Measurements from ENCODE around the gene GNPAT. TPM values are rescaled to one million over a fixed set of nuclear protein-coding genes. Genes with fewer than 3 reads are reported as not detected.

GNPAT gene
- total and polyA plus RNA-seq, 2 donors: 34.1 to 57.0 TPM

DNA sequence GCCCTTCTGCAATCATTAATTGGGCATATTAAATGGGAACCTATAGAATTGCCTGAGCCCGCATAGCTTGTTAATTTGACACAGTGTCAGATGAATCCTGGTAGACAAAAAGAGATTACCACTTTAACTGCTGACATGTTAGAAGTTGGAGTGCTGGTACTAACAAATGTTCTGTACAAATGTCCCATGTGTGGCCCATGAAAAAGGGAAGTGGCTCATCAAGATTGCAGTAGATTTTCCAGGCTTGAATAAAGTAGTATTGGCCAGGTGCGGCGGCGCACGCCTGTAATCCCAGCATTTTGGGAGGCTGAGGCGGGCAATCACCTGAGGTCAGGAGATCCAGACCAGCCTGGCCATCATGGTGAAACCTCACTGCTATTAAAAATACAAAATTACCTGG, 45.6 kb downstream of the GNPAT start:
- H3K4me3 ChIP-seq (ENCODE audit: low read depth, low read length): no peak overlapping the region
- no peak for DNase-seq (ENCODE audit: extremely low spot score)
- H3K27ac ChIP-seq (ENCODE audit: low read depth): no peak overlapping the region
- no peaks in the 10 kb centered on the region for H3K4me1 ChIP-seq (ENCODE audit: insufficient read depth)
- WGBS: 96% methylated on average over 6 of the region's 6 CpGs
- H3K36me3 ChIP-seq (ENCODE audit: insufficient read depth): no peaks in the 10 kb centered on the region

DNA sequence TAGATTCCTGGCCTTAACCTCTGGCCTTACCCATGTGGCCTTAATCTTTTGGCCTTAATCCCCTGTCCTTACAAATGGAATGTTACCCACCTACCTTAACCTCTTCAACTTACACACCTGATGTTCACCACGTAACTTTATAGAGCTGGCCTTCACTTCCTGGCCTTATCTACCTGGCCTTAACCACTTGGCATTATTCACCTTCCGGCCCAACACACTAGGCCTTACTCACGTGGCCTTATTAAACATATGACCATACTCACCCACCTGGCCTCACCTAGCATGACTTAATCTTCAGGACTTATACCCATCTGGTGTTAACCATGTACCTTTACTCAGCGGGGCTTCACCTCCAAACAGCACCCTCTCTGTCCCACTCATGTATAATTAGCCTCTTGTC, 54.9 kb downstream of the GNPAT start:
- H3K36me3 ChIP-seq (ENCODE audit: insufficient read depth): no peaks in the 10 kb centered on the region
- H3K4me3 ChIP-seq (ENCODE audit: low read depth, low read length): no peak overlapping the region
- no peak for DNase-seq (ENCODE audit: extremely low spot score)
- WGBS: 94% methylated on average over 4 of the region's 4 CpGs
- no peak overlapping the region for H3K27ac ChIP-seq (ENCODE audit: low read depth)
- no peaks in the 10 kb centered on the region for H3K4me1 ChIP-seq (ENCODE audit: insufficient read depth)

DNA sequence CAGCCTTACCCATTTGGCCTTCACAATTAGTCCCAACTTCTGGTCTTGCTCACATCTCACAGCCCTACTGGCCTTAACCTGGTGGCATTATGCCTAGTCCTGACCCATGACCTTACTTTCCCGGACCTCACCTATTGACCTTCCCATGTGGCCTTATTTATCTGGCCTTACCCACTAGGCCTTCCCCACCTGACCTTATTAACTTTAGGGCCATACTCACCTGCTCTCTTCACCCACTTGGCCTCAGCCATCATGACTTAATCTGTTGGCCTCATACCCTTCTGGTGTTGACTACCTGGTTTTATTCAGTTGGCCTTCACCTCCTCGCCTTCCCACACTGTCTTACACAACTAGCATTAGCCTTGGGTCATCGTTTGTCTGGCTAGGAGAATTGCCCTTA, 61.0 kb downstream of the GNPAT start:
- Histone ChIP-seq H3K4me3 (ENCODE audit: low read depth, low read length) (no peak overlapping the region), H3K27ac (ENCODE audit: low read depth) (no peak overlapping the region), H3K36me3 (ENCODE audit: insufficient read depth) (no peaks in the 10 kb centered on the region), H3K4me1 (ENCODE audit: insufficient read depth) (no peaks in the 10 kb centered on the region)
- 92% methylated on average over 3 of the region's 3 CpGs for WGBS
- no peak for DNase-seq (ENCODE audit: extremely low spot score)

DNA sequence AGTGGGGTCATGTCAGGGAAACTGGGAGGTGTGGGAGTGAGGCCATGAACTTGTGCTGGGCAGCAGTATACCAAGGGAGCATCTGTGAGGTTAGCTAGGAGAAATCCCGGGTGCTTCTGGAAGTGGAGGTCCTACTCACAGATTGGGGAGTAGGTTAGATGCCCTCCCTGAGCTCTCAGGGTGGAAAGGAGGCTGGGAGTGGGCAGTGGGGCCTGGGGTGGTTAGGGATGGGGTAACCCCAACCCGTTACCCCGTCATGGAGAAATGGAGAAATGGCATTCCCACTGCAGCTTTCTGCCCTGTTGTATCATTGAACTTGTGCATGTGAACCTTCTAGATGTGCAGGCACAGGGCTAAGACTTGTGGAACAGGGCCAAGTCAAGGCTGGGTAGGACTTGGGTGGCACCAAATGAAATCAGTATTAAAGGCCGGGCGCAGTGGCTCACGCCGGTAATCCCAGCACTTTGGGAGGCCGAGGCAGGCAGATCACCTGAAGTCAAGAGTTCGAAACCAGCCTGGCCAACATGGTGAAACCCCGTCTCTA, 69.5 kb downstream of the GNPAT start:
- 93% methylated on average over 10 of the region's 10 CpGs for WGBS
- Histone ChIP-seq H3K4me3 (ENCODE audit: low read depth, low read length) (no peak overlapping the region), H3K4me1 (ENCODE audit: insufficient read depth) (no peaks in the 10 kb centered on the region), H3K27ac (ENCODE audit: low read depth) (no peak overlapping the region), H3K36me3 (ENCODE audit: insufficient read depth) (no peaks in the 10 kb centered on the region)
- DNase-seq (ENCODE audit: extremely low spot score): no peak

DNA sequence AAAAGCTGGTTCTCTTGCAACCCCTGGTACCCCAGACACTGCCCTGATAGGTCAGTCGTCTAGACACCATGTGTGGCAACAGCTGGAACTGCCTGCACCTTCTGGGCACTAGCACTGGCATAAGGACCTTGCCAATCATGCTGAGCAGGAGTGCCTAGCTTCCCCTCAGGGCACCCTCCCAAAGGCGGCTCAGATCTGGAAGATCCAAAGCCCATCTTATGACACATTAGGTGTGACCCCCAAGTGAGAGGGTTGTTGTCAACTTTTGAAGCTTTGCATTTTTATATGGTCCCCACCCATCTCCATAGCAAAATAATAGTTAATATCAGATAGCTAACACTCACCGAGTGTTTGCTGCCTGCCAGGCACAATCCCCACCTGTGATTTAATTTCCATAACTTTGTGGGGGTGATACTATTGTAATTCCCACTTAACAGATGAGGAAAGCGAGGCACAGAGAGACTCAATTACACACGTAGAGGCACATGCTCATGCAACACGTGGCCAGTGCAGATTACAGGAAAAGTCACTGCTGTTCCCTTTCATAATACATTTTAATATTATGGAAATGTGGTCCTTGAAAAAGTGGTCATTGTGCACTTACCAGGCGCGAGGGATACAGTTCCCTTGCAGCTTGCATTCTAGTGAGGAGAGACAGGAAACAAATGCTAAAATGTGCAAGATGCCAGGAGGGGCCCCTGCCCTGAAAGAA, 70.9 kb downstream of the GNPAT start:
- Histone ChIP-seq H3K36me3 (ENCODE audit: insufficient read depth) (no peaks in the 10 kb centered on the region), H3K4me3 (ENCODE audit: low read depth, low read length) (no peak overlapping the region), H3K4me1 (ENCODE audit: insufficient read depth) (no peaks in the 10 kb centered on the region), H3K27ac (ENCODE audit: low read depth) (no peak overlapping the region)
- no peak for DNase-seq (ENCODE audit: extremely low spot score)
- WGBS: 73% methylated on average over 8 of the region's 8 CpGs

DNA sequence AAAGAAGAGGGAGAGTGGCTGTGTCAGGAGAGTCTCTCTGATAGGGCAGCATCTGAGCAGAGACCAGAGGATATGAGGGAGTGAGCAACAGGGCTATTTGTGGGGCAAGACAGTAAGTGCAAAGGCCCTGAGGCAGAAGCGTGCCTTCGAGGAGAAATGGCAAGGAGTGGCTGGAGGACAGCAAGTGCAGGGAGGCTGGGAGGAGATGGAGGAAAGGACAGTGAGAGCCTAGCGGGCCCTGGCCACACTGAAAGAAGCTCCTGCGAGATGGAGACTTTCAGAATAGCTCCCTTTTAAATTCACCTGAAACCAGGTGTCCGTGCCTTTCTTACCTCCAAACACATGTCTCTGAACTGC, 71.4 kb downstream of the GNPAT start:
- 87% methylated on average over 5 of the region's 5 CpGs for WGBS
- DNase-seq (ENCODE audit: extremely low spot score): no peak

DNA sequence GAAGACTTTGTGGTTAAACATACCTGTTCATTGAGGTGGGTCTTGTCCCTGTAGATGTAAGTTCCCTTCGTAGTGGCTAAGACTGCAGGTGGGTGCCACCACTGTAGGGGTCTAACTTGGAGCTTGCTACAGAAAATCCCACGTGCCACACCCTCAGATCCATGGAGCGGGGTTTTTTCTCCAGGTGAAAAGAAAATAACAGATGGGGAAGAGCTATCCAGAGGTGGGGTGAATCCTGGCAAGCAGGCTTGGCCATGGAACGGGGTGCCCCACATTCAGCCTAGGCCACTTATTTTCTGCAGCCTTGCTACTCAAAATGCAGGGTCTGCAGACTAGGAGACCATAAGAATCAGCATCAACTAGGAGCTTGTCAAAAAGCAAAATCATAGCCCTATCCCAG, 72.6 kb downstream of the GNPAT start:
- Histone ChIP-seq H3K27ac (ENCODE audit: low read depth) (no peak overlapping the region), H3K4me1 (ENCODE audit: insufficient read depth) (no peaks in the 10 kb centered on the region), H3K4me3 (ENCODE audit: low read depth, low read length) (no peak overlapping the region), H3K36me3 (ENCODE audit: insufficient read depth) (no peaks in the 10 kb centered on the region)
- DNase-seq (ENCODE audit: extremely low spot score): no peak
- 74% methylated on average over 4 of the region's 4 CpGs for WGBS

More for the DNA sequence above, 71.4 kb downstream of the GNPAT start:
- Histone ChIP-seq H3K27ac (ENCODE audit: low read depth) (no peak overlapping the region), H3K4me1 (ENCODE audit: insufficient read depth) (no peaks in the 10 kb centered on the region), H3K4me3 (ENCODE audit: low read depth, low read length) (no peak overlapping the region), H3K36me3 (ENCODE audit: insufficient read depth) (no peaks in the 10 kb centered on the region)

DNA sequence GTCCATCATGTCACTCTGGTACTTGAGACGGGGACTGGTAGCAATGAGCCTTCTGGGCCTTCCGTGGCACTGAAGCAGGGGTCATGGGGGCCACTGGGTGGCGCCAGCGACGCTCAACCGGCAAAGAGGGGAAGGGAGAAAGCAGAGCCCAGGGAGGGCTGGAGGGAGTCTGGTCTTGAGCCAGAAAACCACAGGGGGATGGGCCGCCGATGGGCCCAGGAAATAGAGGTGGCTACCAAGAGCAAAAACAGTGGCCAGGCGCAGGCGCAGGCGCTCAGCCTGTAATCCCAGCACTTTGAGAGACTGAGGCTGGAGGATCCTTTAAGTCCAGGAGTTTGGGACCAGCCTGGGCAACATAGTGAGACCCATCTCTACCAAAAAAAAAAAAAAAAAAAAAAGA, 74.9 kb downstream of the GNPAT start:
- Histone ChIP-seq H3K27ac (ENCODE audit: low read depth) (no peak overlapping the region), H3K4me1 (ENCODE audit: insufficient read depth) (no peaks in the 10 kb centered on the region), H3K4me3 (ENCODE audit: low read depth, low read length) (no peak overlapping the region), H3K36me3 (ENCODE audit: insufficient read depth) (no peaks in the 10 kb centered on the region)
- no peak for DNase-seq (ENCODE audit: extremely low spot score)
- 37% methylated on average over 11 of the region's 11 CpGs for WGBS

DNA sequence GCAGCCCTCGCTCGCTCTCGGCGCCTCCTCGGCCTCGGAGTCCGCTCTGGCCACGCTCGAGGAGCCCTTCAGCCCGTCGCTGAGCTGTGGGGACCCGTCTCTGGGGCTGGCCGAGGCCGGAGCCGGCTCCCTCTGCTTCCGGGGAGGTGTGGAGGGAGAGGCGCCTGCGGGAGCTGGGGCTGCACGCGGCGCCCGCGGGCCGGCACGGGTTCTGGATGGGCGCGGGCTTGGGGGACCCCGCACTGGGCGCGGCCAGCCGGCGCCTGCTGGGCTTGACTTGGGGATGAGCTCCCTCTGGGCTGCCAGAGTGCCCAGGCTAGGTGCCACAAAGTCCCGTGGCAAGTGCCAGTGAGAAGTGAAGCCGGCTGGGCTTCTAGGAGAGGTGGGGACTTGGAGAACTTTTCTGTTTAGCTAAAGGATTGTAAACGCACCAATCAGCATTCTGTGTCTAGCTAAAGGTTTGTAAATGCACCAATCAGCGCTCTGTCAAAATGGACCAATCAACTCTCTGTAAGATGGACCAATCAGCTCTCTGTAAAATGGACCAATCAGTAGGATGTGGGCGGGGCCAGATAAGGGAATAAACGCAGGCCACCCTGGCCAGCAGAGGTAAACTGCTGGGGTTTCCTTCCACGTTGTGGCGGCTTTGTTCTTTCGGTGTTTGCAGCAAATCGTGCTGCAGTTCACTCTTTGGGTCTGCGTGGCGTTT, 76.4 kb downstream of the GNPAT start:
- 96% methylated on average over 44 of the region's 44 CpGs for WGBS
- Histone ChIP-seq H3K36me3 (ENCODE audit: insufficient read depth) (no peaks in the 10 kb centered on the region), H3K4me1 (ENCODE audit: insufficient read depth) (no peaks in the 10 kb centered on the region), H3K27ac (ENCODE audit: low read depth) (no peak overlapping the region), H3K4me3 (ENCODE audit: low read depth, low read length) (no peak overlapping the region)
- no peak for DNase-seq (ENCODE audit: extremely low spot score)

DNA sequence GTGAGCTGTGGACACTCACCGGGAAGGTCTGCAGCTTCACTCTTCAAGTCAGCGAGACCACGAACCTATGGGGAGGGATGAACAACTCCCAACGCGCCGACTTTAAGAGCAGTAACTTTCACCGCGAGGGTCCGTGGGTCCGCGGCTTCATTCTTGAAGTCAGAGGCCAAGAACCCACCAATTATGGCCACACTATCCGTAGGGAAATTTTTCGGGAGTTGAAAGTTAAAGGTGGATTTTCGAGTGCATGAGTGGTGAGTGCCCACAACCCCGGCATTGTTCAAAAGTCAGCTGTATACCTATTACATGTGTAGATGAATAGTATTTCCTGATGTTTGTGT, 77.0 kb downstream of the GNPAT start:
- 95% methylated on average over 15 of the region's 15 CpGs for WGBS
- no peaks in the 10 kb centered on the region for H3K36me3 ChIP-seq (ENCODE audit: insufficient read depth)
- no peak for DNase-seq (ENCODE audit: extremely low spot score)
- no peak overlapping the region for H3K4me3 ChIP-seq (ENCODE audit: low read depth, low read length)
- no peak overlapping the region for H3K27ac ChIP-seq (ENCODE audit: low read depth)
- H3K4me1 ChIP-seq (ENCODE audit: insufficient read depth): no peaks in the 10 kb centered on the region

DNA sequence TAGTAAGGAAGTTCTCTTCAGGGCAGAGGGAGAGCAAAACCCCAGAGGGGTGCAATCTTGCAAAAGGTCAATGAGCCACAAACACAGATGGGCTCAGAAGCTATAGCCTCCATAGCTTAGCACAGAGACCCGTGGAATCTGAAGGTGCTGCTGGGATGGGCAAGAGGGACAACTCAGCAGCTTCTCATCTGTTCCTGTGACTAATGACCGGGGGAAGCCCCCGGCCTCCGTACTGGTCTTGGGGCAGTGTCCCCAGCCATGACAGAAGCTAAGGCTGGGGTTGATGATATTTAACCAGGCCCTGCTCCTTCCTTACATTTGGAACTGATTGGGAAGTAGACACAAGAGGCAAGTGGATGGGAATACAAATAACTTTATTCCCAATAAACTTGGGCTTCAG, 77.6 kb downstream of the GNPAT start:
- WGBS: 83% methylated on average over 4 of the region's 4 CpGs
- Histone ChIP-seq H3K4me1 (ENCODE audit: insufficient read depth) (no peaks in the 10 kb centered on the region), H3K4me3 (ENCODE audit: low read depth, low read length) (no peak overlapping the region), H3K27ac (ENCODE audit: low read depth) (no peak overlapping the region), H3K36me3 (ENCODE audit: insufficient read depth) (no peaks in the 10 kb centered on the region)
- no peak for DNase-seq (ENCODE audit: extremely low spot score)

DNA sequence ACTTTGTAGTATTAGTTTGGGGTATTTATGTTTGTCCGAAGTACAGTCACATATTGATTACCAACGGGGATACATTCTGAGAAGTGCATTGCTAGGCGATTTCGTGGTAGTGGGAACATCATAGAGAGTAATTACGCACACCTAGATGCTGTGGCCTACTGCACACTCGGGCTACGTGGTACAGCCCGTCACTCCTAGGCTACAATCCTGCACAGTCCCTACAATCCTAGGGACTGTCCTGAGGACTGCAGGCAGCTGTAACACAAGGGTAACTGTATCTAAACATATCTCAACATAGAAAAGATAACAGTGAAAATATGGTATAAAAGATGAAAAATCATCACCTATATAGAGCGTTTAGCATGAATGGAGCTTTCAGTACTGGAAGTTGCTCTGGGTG, 78.1 kb downstream of the GNPAT start:
- no peak overlapping the region for H3K4me3 ChIP-seq (ENCODE audit: low read depth, low read length)
- no peak overlapping the region for H3K27ac ChIP-seq (ENCODE audit: low read depth)
- WGBS: 93% methylated on average over 9 of the region's 9 CpGs
- no peaks in the 10 kb centered on the region for H3K36me3 ChIP-seq (ENCODE audit: insufficient read depth)
- no peak for DNase-seq (ENCODE audit: extremely low spot score)
- H3K4me1 ChIP-seq (ENCODE audit: insufficient read depth): no peaks in the 10 kb centered on the region

DNA sequence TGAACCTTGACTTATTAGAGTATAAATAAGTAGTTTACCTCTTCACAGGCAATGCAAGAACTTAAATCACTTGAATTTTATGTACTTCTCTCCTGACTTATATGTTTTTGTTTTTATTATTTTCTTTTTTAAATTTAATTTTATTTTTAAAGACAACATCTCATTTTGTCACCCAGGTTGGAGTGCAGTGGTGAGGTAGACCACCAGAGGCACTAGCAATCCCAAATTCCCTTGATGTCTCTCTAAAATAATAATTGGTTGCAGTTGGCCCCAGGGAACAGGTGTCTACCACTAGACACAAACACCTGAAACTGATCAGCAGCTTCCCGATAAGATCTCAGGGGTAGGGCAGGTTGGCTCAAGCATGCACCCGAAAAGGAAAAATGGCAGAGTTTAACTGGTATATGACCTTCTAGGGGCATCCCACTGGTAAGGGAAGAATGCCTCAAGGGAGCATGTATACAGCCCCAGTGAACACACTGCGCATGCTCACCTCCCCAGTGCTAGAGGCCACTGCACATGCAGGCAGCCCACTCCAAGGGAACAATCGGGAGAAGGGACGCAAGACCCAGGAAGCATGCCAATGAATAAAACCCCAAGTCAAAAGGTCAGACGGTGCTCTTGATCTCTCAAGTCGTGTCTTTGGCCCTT, 82.0 kb downstream of the GNPAT start:
- DNase-seq (ENCODE audit: extremely low spot score): no peak
- 74% methylated on average over 7 of the region's 7 CpGs for WGBS
- H3K4me3 ChIP-seq (ENCODE audit: low read depth, low read length): no peak overlapping the region
- H3K27ac ChIP-seq (ENCODE audit: low read depth): no peak overlapping the region
- H3K36me3 ChIP-seq (ENCODE audit: insufficient read depth): no peaks in the 10 kb centered on the region
- H3K4me1 ChIP-seq (ENCODE audit: insufficient read depth): no peaks in the 10 kb centered on the region

DNA sequence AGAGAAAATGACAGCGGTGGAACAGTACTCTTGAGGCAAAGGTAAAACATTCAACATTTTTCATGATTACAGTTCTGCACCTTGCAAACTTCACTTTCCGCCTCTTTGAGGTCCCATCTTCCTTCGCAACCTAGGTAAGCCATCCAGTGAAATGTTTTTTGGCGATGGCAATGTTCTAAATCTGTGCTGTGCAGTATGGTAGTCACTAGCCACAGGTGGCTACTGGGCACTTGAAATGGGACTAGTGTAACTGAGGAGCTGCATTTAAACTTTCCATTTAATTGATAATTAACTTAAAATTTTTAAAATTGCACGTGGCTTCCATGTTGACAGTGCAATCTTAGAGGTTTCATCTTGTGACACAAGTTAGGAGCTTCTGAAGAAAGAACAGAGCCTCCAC, 83.6 kb downstream of the GNPAT start:
- Histone ChIP-seq H3K4me1 (ENCODE audit: insufficient read depth) (no peaks in the 10 kb centered on the region), H3K36me3 (ENCODE audit: insufficient read depth) (no peaks in the 10 kb centered on the region), H3K27ac (ENCODE audit: low read depth) (no peak overlapping the region), H3K4me3 (ENCODE audit: low read depth, low read length) (no peak overlapping the region)
- whole genome bisulfite sequencing: 83% methylated on average over 5 of the region's 5 CpGs
- no peak for DNase-seq (ENCODE audit: extremely low spot score)
